K562 (cell line): ENCODE measurements around the gene MFSD2B. TPM values are rescaled to one million over a fixed set of nuclear protein-coding genes. Genes with fewer than 3 reads are reported as not detected.

Source experiments
- ATAC-seq: fragments of 200-7000 bp; cut with Tn5 transposase; 3 replicates; pipeline ENCODE4 v1.9.1; 2020; ENCODE audit warnings: moderate library complexity
- BruUV-seq: library from RNA; stranded (reverse); fragments of 400-500 nt; replicated peaks from 2 replicates; lab custom pipeline; 2021; lab: Mats Ljungman, UMichigan
- CTCF ChIA-PET: fragments of 300-600 bp; formaldehyde crosslinking; extraction: SDS; loops from one replicate; lab custom pipeline; 2021; ENCODE audit warnings: low intra/inter-chr PET ratio; lab: Yijun Ruan, JAX
- POLR2A ChIA-PET: fragments of 300-600, 350-650 bp; sonication (Branson Sonifier 250); formaldehyde crosslinking; extraction: SDS; loops from one replicate; lab custom pipeline; 2021; ENCODE audit warnings: antibody characterized with exemption, inconsistent platforms; lab: Yijun Ruan, JAX
- DNase-seq, 4 experiments: peaks; one replicate each; pipeline versions ENCODE4 v3.0.0 to v3.0.0-alpha.2; 2011 to 2018; ENCODE audit warnings: low spot score in 3 of 4, mixed read lengths in 3 of 4; ENCODE audit errors: extremely low read depth in 1 of 4
- FAIRE-seq: peaks from 2 replicates; lab custom pipeline; 2011; peaks lifted over from hg19 to GRCh38; lab: Jason Lieb, UNC
- H2AFZ ChIP-seq: 2 replicates; pipeline ENCODE4 v1.6.0; 2011; ENCODE audit warnings: low read depth, low read length, control low read depth, inconsistent platforms
- H3K27ac ChIP-seq: fragments of 200-600 bp; 3 replicates; pipeline ENCODE4 v1.8.0; 2011; ENCODE audit warnings: low read depth, mild to moderate bottlenecking, control low read depth, inconsistent platforms, low read length, moderate library complexity, mixed read lengths; ENCODE audit errors: extremely low read depth
- H3K27me3 ChIP-seq, 2 experiments: fragments of 300-600 bp in 1 of 2; 2 replicates in 1 of 2; 3 replicates in 1 of 2; pipeline versions ENCODE4 v1.6.0 to v1.8.0; 2011; ENCODE audit warnings: inconsistent platforms in 2 of 2, low read length in 2 of 2, mild to moderate bottlenecking in 1 of 2, mixed read lengths in 1 of 2, moderate library complexity in 1 of 2; ENCODE audit not compliant: control insufficient read depth in 2 of 2, insufficient read depth in 2 of 2
- H3K36me3 ChIP-seq: fragments of 300-600 bp; 3 replicates; pipeline ENCODE4 v1.8.0; 2011; ENCODE audit warnings: mild to moderate bottlenecking, low read length, inconsistent platforms; ENCODE audit not compliant: control insufficient read depth, insufficient read depth
- H3K4me1 ChIP-seq, 2 experiments: fragments of 200-600 bp in 1 of 2; replicated peaks in 1 of 2; 2 replicates in 1 of 2; 3 replicates in 1 of 2; pipeline versions ENCODE4 v1.5.1 to v1.8.0; 2011; ENCODE audit warnings: inconsistent platforms in 2 of 2, low read length in 2 of 2, mild to moderate bottlenecking in 1 of 2, mixed read lengths in 1 of 2, moderate library complexity in 1 of 2; ENCODE audit not compliant: control insufficient read depth in 2 of 2, insufficient read depth in 2 of 2
- H3K4me2 ChIP-seq: 2 replicates; pipeline ENCODE4 v1.6.1; 2011; ENCODE audit warnings: low read length, control low read depth, inconsistent platforms, mixed read lengths; ENCODE audit not compliant: insufficient read depth
- H3K4me3 ChIP-seq: fragments of 200-600 bp; sonication (generic), shearing (Covaris generic); 2 replicates; pipeline ENCODE4 v1.5.1; 2016; ENCODE audit warnings: control low read depth, inconsistent platforms
- H3K79me2 ChIP-seq: fragments of 200-600 bp; 3 replicates; pipeline ENCODE4 v1.8.0; 2011; ENCODE audit warnings: low read length, inconsistent platforms; ENCODE audit not compliant: control insufficient read depth, insufficient read depth
- H3K9ac ChIP-seq, 2 experiments: 2 replicates each; pipeline versions ENCODE4 v1.6.0 to v1.6.1; 2011; ENCODE audit warnings: low read depth in 2 of 2, low read length in 2 of 2, control low read depth in 1 of 2, inconsistent platforms in 1 of 2, mild to moderate bottlenecking in 1 of 2, mixed read lengths in 1 of 2; ENCODE audit not compliant: insufficient read depth in 1 of 2
- H3K9me1 ChIP-seq: one replicate; pipeline ENCODE4 v1.6.0; 2011; ENCODE audit warnings: inconsistent platforms, mild to moderate bottlenecking, low read length, moderate library complexity; ENCODE audit not compliant: control insufficient read depth, insufficient read depth
- H3K9me3 ChIP-seq: replicated peaks from 2 replicates; pipeline ENCODE4 v1.5.1; 2011; ENCODE audit warnings: low read depth, low read length, inconsistent platforms; ENCODE audit not compliant: control insufficient read depth, insufficient read depth
- H4K20me1 ChIP-seq: replicated peaks from 2 replicates; pipeline ENCODE4 v1.6.1; 2011; ENCODE audit warnings: low read length, inconsistent platforms, mixed read lengths; ENCODE audit not compliant: control insufficient read depth, insufficient read depth
- BCL6 ChIP-seq: fragments of 250-450 bp; sonication (Bioruptor Pico); IDR thresholded peaks from 2 replicates; pipeline ENCODE4 v1.4.0; 2020
- CAMTA2 ChIP-seq: fragments of 250-450 bp; sonication (Bioruptor Pico); conservative IDR thresholded peaks from 2 replicates; pipeline ENCODE4 v1.5.1; 2022
- FOXK2 ChIP-seq, 2 experiments: fragments of 450-650 bp; IDR thresholded peaks in 1 of 2; conservative IDR thresholded peaks in 1 of 2; 2 replicates each; pipeline ENCODE4 v1.6.1; 2016; ENCODE audit warnings: low read depth in 2 of 2, mild to moderate bottlenecking in 1 of 2
- HDAC8 ChIP-seq: fragments of 450-650 bp; IDR thresholded peaks from 2 replicates; pipeline ENCODE4 v1.6.1; 2016; ENCODE audit warnings: mild to moderate bottlenecking, missing genetic modification characterization, moderate library complexity, missing compliant biosample characterization
- HNRNPL ChIP-seq: fragments of 200-400 bp; formaldehyde crosslinking; IDR thresholded peaks from 2 replicates; pipeline ENCODE4 v1.6.1; 2017; ENCODE audit warnings: low read depth, mild to moderate bottlenecking, low read length
- SMARCB1 ChIP-seq: IDR thresholded peaks from 2 replicates; pipeline ENCODE4 v1.6.1; 2011; ENCODE audit warnings: improper control_type of control experiment, low read depth; ENCODE audit not compliant: insufficient read length
- TCF7 ChIP-seq: sonication (generic); IDR thresholded peaks from 2 replicates; pipeline ENCODE4 v1.6.1; 2016; ENCODE audit warnings: antibody characterized with exemption, borderline replicate concordance
- ZNF41 ChIP-seq: fragments of 250-450 bp; sonication (Bioruptor Pico); conservative IDR thresholded peaks from 2 replicates; pipeline ENCODE4 v1.4.0; 2020; ENCODE audit warnings: mild to moderate bottlenecking
- WGBS: fragments of 100-300 bp; shearing (Covaris generic); methylation state at CpG from one replicate; pipeline ENCODE4 v1.1.6; 2016; ENCODE audit warnings: low coverage, mixed read lengths; ENCODE audit not compliant: insufficient coverage; ENCODE audit errors: missing lambda C conversion rate; 5-methylcytosine and 5-hydroxymethylcytosine counted together
- in situ Hi-C: fragments of 300-500 bp; cut with MboI; formaldehyde crosslinking; loops from 4 replicates; pipeline ENCODE4 v1.15.0; 2018; ENCODE audit warnings: inconsistent platforms, mixed read lengths
- intact Hi-C: fragments of 100-400 bp; cut with micrococcal nuclease; formaldehyde crosslinking; loops from 2 replicates; pipeline ENCODE4 v1.14.2; 2022
- polyA plus RNA-seq, 8 experiments: library from polyadenylated mRNA; depleted of rRNA in 4 of 8; stranded (reverse) in 5 of 8; unstranded in 3 of 8; fragments of >200 nt; fragmentation: Nextera tagmentation in 2 of 8; fragmentation: Illumina TruSeq in 1 of 8; extraction: Ambion mirVana in 2 of 8; extraction: Trizol in 1 of 8; gene quantifications; 2 replicates each; pipeline versions ENCODE4 v1.2.1 to v1.2.3, GENCODE V29; 2011 to 2014; ENCODE audit warnings: inconsistent platforms in 1 of 8, missing spikeins in 1 of 8
- total RNA-seq, 7 experiments: library from RNA; depleted of rRNA in 6 of 7; stranded (reverse); fragments of >200 nt in 6 of 7; fragmentation: Illumina TruSeq in 2 of 7; extraction: Trizol in 2 of 7; gene quantifications; 2 replicates each; pipeline versions ENCODE4 v1.2.1 to v1.2.3, GENCODE V29; 2011 to 2021; ENCODE audit warnings: low replicate concordance in 1 of 7
- TF ChIP-seq, protein P1 (sequence below): sonication (generic); formaldehyde crosslinking; IDR thresholded peaks from 2 replicates; pipeline ENCODE4 v1.8.0; 2022; ENCODE audit warnings: mild to moderate bottlenecking, low read depth, missing genetic modification reagents
- TF ChIP-seq, protein P2 (sequence below): fragments of 250-450 bp; sonication (Bioruptor Pico); IDR thresholded peaks from 2 replicates; pipeline ENCODE4 v1.8.0; 2022; ENCODE audit warnings: moderate library complexity, mild to moderate bottlenecking, inconsistent platforms
- TF ChIP-seq, protein P3 (sequence below): fragments of 150-350 bp; conservative IDR thresholded peaks from 2 replicates; pipeline ENCODE4 v1.6.1; 2014; ENCODE audit warnings: low read length

Gene MFSD2B
- total and polyA plus RNA-seq, 9 of the 15 experiments (the other 6 are each of a cell fraction or from before 2014, with no cell fraction given), result 2.6 to 10.9 (median 6.8) TPM

DNA sequence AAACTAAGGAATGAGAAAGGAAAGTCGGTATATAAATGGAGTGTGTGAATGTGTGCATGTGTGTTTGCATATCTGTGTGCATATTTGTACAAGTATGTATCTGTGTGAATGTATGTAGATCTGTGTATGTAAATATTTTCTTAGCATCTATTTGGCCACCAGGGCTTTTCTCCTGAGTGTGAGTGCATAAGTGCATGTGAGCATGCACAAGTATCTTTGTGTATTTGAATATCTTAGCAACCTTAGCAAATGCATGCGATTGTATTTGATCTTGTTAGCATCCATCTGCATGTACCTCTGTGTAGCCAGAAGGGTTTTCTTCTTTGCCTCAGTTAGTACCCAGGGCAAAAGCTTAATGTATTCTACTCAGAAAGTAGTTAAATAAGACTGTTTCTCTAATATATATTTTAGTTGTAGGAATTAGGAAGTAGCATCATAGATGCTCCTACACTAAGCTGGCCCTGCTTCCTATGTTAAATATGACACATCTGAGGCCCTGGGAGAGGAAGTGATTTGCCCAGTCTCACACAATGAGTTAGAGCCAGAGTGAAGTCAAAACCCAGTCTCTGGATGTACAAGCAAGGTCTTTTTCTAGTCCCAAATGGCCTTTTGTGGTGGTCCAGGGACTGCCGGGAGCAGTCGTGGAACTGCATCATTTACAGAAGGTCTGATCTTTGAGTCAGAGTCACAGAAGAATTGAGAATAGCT is 48.8 kb downstream of the MFSD2B start:
- no peaks in the 10 kb centered on the region for H3K36me3 ChIP-seq
- DNase-seq (no peak), ATAC-seq (no peak), FAIRE-seq (no peak)
- 28% methylated on average over 4 of the region's 4 CpGs for WGBS
- ChIA-PET CTCF (no interaction called here), POLR2A (interaction anchor here (0.6 to 2.6 kb wide), 2 partner anchors 17 to 45 kb away, joined by 3 to 10 read pairs; partner anchors contain the start of gene SF3B6)
- H3K9me1 ChIP-seq, result no peaks in the 10 kb centered on the region
- TF ChIP-seq CAMTA2 (CRISPR knock-in tag), result no peak
- H3K9me3 ChIP-seq, result no peaks in the 10 kb centered on the region
- no peak overlapping the region for H2AFZ ChIP-seq
- intact Hi-C loops, result no loop called here
- in situ Hi-C loops, result no loop called here
- H4K20me1 ChIP-seq, result no peaks in the 10 kb centered on the region
- H3K27me3 ChIP-seq, result no peaks in the 10 kb centered on the region
- no peaks in the 10 kb centered on the region for H3K4me1 ChIP-seq
- no peak overlapping the region for H3K9ac ChIP-seq
- no peaks in the 10 kb centered on the region for H3K79me2 ChIP-seq
- H3K4me3 ChIP-seq, result no peak overlapping the region
- no peak overlapping the region for H3K4me2 ChIP-seq
- no peak overlapping the region for H3K27ac ChIP-seq
- no TSS peak for BruUV-seq

- ChIA-PET CTCF (no interaction called here), POLR2A (interaction anchor here (1.7 to 3.3 kb wide), 3 partner anchors 11 to 19 kb away, joined by 5 to 11 read pairs (median 6); partner anchors contain the start of gene SF3B6)
- 22% methylated on average over 2 of the region's 2 CpGs for WGBS
- no TSS peak for BruUV-seq
- FAIRE-seq (no peak), DNase-seq (no peak), ATAC-seq (no peak)
- Histone ChIP-seq H3K9me1 (no peaks in the 10 kb centered on the region), H3K9ac (no peak overlapping the region), H3K79me2 (0 out of 3 replicates have a peak, but pooled peaks cover 4% of the 10 kb centered on the region), H2AFZ (no peak overlapping the region), H4K20me1 (no peaks in the 10 kb centered on the region), H3K9me3 (no peaks in the 10 kb centered on the region), H3K4me2 (no peak overlapping the region), H3K4me1 (no peaks in the 10 kb centered on the region), H3K36me3 (peaks cover 41% of the 10 kb centered on the region; the same call in 2 of the 3 replicates), H3K27ac (no peak overlapping the region), H3K4me3 (no peak overlapping the region), H3K27me3 (no peaks in the 10 kb centered on the region)
- intact Hi-C loops, result no loop called here
- in situ Hi-C loops, result no loop called here
- TF ChIP-seq SMARCB1, result no peak
- TF ChIP-seq, protein P1, sequence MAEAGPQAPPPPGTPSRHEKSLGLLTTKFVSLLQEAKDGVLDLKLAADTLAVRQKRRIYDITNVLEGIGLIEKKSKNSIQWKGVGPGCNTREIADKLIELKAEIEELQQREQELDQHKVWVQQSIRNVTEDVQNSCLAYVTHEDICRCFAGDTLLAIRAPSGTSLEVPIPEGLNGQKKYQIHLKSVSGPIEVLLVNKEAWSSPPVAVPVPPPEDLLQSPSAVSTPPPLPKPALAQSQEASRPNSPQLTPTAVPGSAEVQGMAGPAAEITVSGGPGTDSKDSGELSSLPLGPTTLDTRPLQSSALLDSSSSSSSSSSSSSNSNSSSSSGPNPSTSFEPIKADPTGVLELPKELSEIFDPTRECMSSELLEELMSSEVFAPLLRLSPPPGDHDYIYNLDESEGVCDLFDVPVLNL (CRISPR knock-in tag), result no peak
- TF ChIP-seq FOXK2 (conservative IDR thresholded peaks at IDR 0.05 in 1 of 2, IDR thresholded peaks at IDR 0.05 in 1 of 2; ENCODE audit: low read depth in 2 of 2), result no peak
- TF ChIP-seq TCF7, result no peak
- TF ChIP-seq ZNF41 (CRISPR knock-in tag), result no peak
- TF ChIP-seq, protein P2, sequence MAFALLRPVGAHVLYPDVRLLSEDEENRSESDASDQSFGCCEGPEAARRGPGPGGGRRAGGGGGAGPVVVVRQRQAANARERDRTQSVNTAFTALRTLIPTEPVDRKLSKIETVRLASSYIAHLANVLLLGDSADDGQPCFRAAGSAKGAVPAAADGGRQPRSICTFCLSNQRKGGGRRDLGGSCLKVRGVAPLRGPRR (CRISPR knock-in tag), result no peak
- TF ChIP-seq HDAC8 (tag), result no peak
- TF ChIP-seq, protein P3, sequence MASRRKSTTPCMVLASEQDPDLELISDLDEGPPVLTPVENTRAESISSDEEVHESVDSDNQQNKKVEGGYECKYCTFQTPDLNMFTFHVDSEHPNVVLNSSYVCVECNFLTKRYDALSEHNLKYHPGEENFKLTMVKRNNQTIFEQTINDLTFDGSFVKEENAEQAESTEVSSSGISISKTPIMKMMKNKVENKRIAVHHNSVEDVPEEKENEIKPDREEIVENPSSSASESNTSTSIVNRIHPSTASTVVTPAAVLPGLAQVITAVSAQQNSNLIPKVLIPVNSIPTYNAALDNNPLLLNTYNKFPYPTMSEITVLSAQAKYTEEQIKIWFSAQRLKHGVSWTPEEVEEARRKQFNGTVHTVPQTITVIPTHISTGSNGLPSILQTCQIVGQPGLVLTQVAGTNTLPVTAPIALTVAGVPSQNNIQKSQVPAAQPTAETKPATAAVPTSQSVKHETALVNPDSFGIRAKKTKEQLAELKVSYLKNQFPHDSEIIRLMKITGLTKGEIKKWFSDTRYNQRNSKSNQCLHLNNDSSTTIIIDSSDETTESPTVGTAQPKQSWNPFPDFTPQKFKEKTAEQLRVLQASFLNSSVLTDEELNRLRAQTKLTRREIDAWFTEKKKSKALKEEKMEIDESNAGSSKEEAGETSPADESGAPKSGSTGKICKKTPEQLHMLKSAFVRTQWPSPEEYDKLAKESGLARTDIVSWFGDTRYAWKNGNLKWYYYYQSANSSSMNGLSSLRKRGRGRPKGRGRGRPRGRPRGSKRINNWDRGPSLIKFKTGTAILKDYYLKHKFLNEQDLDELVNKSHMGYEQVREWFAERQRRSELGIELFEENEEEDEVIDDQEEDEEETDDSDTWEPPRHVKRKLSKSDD, result no peak
- no peak for TF ChIP-seq BCL6
- TF ChIP-seq HNRNPL, result no peak
Observed at GRCh38 chr2:24065341-24065740, 55.5 kb downstream of the MFSD2B start.
